HG03457 (cell line): ENCODE data around the gene TNFSF4.

Experiments
- ATAC-seq: cut with Tn5 transposase; IDR thresholded peaks from one replicate; pipeline ENCODE4 v1.9.1; 2021; ENCODE audit warnings: moderate number of reproducible peaks; ENCODE audit not compliant: unreplicated experiment

The TNFSF4 gene

DNA sequence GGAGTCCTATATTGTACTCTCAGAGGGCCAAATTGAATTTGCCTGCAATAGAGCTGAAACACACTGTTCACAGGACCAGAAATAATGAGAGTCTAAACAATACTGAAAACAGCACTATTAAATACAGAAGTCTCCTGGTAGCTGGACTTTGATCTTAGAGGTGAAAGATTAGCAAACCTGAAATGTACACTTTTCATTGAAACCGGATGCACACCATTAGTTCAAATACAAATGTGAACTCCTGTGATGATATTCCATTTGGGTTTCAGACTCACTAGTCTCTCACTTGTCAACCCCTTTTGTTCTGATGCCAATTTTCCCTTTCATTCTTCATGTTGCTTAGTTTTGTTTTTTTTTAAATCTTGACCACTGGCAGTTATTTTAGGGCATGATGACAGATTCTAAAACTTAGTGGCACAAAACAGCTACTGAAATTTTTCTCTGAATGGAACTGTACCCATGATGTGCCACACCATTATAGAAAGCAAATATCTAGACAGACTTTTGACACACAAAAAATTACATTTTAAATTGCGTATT, 5.9 kb upstream of the TNFSF4 start:
- ATAC-seq: peak; percentile 81

DNA sequence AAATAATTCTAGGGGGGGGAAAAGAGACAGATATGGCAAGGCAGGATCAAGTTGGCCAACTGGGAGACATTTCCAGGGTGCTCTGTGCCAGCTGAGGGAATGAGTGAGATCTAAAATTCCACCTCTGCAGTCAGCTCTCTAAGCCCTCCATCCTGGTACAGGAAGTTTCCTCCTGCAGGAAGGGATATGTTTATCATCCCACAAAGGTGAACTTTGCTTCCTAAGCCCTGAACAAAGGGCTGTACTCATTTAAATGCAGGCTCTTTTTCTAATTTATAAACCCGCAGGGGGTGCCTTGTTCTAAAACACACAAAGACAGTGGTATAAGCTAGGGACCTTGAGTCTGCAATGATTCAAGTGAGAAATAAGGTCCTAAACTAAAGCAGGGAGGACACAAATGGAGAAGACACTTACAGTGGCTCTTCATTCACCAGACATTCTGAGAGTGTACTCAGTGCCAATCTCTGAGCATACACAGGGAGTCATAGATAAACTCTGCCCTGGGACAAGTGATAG, 3.6 kb upstream of the TNFSF4 start:
- ATAC-seq: no peak

DNA sequence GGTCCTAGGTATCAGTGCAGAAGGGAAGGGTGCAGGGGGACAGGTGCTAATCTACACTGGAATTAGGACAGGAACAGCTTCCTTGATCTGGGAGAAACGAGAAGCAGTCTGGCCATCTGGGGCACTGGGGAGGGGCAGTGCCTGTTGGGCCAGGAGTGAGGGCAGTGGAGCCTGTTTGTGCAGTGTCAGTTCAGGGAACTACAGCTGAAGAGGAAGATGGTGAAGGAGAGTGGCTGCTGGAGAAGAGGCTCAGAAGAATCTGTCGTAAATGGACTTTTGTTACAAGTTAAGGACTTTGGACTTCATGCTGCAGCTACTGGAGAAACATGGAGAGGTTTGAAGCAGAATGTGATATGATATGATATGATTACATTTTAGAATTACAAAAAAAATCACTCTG, 3.2 kb upstream of the TNFSF4 start:
- no peak for ATAC-seq

DNA sequence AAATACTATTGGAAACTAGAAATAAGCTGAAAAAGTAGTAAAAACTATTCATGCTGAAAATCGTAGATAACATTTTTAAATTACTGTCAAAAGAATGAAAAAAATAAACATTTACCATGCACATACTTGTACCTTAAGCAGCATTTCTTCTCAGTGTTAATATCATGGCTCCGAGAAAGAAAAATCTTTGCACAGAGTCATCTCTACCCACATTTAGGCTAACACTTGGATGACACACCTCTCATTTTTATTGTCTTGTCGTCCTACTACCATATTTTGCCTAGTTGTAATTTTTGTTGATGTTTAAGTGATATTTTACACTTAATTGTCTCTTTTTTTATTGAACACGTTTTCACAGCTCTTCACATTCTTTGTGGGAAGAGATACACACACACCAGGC, 1.7 kb upstream of the TNFSF4 start:
- ATAC-seq: no peak

DNA sequence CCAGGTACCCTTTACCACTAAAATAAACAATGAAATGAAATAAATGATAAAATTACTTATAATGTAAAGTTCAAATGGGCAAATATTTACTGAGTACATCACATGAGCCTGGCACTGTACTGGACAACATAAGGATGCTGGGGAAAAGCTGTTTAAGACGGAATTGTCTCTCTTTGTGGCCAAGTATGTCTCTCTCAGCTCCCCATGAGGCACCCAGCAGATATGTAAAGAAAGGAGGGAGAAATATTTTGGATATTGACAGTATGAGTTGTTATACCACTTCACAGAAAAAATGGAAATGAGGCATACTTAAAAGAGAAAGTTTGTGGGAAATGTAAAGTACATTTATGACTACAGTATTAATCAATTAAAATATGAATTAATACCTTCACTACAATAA, 1.0 kb upstream of the TNFSF4 start:
- ATAC-seq: no peak

DNA sequence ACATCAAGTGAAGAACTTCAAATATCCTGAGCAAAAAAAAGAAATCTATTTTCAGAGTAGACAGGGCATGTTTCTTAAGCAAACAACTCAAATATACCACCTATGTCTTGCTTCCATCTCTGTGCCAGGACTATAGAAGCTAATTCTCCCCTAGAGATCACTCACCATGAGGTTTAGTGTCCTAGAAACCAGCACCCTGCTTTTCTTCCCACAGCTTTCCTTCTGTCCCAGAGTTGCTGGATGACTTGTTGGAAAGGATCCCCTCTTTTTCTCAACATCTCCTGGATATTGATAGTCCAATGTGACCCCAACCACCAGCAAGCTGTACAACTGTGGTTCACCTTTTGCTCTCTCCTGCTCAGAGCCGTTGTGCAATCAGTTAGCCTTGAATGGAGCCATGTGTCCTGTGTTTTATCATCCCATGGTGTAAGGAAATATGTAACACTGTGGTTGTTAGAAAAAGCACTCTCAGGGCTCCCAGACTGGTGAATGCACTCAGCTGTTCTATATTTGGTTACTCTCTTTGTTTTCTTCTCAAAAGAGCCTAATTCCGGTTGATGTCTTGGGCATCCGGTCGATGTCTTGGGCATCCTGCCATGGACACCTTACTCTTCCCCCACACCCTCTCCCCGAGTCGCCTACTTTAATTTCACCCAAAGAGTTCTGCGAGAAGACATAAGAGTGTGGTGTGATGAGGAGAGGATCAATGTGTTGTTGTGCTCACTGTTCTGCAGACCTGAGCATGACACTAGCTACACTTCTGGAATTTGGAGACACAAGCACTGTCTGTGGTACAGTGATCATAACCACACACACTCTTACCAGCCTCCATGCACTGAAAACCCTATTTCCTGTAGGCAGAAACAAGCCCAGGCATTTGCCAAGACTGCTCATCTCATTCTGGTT, 1.7 kb downstream of the TNFSF4 start:
- no peak for ATAC-seq

DNA sequence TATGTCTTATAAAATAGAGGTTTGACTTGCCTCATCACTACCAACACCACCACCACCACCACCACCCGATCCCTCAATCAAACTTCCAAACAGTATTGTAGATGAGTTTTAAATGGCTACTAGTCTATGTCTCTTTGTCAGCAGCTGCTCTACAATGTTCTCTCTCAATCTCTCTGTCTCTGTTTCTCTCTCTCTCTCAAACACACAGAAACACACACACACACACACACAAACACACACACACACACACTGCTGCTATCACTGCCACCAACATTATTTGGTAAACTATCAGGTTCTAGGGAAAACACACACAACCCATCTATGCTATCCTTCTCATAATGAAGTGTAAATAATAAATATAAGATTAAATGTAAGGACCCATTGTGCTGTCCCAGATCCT, 2.4 kb downstream of the TNFSF4 start:
- no peak for ATAC-seq

DNA sequence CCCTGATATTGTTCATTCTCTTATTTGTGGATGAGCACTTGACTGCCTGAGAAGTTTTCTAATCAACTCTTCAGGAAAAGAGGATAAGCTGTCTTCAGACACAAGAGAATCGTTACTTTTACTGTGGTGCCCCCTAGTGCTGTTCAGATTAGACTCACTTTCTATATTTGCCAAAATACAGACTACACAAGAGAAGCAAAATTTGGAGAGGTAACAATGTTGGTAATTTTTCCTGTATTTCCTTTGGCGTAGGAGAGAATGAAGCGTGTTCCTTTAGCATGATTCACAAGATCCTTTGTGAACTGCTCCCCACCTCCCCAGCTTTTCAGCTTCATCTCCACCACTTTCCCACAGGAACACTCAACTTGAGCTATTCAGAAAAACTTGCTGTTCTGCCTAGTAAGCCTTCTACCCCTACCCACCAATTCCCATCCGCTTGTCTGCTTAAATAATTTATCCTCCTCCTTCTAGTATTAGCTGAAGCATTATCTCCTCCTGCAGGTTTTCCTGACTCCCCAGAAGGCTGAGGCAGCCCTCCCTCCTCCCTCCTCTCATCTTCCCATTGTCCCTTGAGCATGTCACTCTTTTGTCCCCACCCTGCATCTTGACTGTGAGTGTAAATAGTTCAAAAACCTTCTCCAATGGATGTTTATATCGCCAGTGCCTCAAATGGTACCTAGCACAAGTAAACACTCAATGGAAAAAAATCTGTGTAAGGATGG, 4.5 kb downstream of the TNFSF4 start:
- no peak for ATAC-seq

DNA sequence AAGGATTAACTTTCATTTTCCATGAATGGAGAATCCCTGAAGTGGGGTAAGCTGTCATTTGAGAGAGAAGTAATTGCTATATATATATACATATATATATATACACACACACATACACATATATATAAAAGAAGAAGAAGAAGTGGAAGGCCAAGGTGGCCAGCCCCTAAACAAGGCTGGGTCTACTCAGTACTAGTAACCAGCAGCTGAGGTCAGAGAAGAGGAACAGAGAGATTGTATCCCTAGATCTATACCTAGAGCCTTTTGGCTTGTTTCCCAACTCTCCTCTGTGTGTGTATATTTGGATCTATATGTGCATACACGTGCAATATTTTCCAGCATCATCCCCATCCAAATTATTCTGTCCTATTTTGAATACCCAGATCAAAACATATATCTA, 5.2 kb downstream of the TNFSF4 start:
- ATAC-seq: no peak

DNA sequence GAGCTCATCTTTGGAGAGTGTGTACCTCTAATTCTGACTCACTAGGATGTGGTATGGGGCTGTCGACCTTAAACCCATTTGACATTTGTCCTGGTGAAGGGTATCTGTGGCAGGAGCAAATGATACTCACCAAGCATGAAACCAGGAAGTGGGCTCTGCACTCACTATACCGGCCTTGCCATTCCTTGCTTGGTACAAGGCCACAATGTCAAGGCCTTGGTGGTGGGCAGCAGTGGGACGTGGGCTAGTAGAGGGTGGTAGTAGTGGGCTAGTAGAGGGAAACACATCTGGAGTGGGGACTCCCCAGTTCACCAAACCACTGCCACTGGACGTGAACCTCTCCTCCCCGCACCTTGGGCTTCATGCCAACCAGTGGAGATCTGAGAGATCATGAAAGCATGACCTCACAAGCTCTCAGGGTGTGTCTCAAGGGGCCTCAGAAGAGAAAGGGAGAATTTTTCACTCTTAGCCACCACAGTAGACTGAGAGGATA, 11.5 kb downstream of the TNFSF4 start:
- ATAC-seq: peak; percentile 77

DNA sequence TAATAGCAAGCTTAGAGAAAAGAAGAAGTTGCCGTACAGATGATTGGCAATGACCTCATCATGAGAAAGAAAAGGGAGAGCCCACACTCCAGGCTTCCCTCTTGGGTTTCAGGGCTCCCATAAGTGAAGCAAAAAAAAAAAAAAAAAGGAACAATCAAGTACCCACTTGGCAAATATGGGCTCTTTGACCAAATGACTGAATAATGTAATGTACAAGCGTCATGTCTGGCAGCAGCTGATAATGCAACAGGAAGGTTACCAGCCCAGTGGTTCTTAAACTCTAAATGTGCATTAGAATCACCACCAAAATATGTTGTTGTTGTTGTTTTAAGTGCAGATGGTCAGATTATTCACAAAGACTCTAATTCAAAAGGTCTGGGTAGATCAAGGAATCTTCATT, 13.5 kb downstream of the TNFSF4 start:
- no peak for ATAC-seq

DNA sequence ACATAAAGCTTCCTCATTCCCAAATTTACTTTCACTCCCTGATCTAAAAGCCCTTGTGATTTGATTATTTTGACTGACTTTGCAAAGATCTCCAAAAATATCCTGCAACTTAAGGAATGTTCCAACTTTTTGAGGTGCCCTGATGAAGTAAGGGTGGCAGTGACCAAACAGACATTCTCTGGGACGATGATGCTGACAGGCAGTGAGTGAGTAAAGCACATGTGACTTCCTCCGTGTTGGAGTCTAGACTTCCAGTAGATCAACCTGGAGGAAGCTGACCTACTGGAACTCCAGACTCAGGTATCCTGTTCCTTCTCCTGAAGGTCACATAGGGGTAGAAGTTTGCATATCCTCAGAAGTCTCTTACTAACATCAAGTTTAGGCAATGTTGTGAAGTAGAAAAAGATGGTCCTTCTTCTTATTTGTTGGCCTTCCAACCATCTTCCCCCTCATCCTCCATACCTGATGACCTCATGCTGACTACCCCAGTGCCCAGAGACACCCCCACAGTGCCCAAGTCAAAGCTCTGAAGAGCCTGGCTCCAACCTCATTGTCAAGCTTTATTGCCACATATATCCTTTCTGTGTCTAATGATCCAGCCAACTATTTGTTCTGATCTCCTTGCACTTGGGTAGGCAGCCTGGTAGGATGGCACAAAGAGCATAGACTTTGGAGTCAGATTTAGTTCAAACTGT, 16.0 kb downstream of the TNFSF4 start:
- ATAC-seq: no peak

DNA sequence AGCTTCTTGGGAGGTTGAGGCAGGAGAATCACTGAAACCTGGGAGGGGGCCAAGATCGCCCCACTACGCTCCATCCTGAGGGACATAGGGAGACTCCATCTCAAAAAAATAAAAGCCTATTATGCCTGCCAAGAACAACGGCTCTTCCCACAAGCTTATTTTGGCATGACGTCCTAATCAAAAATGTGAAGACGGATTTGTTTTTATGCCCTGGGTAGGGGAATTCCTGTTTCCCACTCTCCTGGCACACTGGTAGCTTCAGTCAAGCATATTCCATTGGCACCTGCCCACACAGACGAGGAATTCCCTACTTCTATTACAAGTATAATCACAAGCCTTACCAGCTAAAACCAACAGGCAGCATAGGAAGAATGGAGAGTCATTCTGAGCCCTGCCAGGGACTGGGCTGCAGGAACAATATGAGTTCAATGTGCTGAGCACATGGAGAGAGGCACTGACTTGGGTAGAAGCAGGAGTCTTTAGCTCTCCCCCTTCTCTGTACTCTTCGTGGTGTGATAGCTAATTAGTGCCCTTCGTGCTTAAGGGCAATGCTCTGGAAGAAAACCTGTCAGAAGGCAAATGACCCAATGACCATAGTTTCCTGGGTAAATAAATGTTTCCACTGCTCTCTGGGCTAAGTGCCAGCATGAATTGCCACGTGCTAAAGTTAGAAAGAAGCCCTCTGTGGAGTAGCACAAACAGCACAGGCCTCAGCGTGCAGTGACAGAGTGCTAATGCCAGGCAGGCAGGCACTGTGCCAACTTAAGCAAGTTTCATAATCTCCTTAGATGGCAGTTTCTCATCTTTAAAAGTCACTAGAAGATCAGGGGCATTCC, 16.8 kb downstream of the TNFSF4 start:
- ATAC-seq: no peak

DNA sequence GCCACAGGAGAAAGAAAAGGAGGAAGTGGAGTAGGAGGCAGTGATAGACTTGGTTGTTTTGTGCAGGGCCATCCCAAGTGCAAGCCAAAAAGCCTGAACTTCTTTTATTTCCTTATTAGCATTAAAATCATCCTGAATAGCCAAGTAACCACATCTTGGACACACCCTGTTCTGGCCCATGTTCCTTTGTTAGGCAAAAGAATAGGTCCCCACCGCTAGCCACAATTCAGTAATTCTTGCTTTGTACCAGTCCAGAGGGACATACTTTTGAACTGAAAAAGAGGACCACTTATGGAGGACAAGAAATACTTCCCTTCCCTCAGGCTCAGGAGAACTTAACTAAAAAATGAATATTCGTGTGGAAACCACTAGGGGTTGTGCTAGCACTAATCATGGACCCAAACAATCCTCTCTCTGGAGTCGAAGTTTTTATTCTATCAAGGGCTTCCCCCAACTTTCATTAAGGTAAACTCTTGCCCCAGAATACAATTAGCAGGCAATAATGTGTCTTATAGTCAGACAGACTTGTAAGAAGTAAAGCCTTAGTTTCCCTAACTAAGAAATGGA, 19.4 kb downstream of the TNFSF4 start:
- ATAC-seq: no peak

DNA sequence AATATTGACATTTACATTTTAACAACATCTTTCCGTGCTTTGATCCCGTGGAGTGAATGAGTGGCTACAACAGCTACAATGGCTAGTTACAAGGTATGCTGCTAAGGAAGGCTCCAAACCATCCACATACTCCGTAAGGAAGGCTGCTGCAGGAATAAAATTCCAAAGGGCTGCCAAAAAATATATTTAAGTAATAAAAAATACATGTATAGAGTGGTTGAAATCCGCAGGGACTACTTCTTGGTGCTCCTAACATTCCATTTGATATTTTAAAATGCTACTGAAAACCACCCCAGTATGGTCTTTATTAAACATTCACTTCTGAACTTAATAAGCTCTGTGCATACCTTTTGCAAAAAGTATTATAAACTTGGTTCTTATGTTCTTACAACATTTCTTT, 25.3 kb downstream of the TNFSF4 start:
- no peak for ATAC-seq

DNA sequence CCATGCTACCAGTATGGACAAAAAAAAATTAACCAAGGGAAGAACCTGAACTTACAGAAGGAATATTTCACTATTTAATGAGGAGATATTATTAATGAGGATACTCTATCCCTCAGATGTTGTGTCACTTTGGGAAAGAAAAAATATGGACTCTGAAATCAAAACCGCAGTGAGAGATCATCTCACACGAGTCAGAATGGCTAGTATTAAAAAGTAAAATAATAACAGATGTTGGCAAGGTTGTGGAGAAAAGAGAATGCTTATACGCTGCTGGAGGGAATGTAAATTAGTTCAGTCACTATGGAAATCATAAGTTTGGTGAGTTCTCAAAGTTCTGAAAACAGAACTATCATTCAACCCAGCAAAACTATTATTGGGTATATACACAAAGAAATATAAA, 30.9 kb downstream of the TNFSF4 start:
- no peak for ATAC-seq

DNA sequence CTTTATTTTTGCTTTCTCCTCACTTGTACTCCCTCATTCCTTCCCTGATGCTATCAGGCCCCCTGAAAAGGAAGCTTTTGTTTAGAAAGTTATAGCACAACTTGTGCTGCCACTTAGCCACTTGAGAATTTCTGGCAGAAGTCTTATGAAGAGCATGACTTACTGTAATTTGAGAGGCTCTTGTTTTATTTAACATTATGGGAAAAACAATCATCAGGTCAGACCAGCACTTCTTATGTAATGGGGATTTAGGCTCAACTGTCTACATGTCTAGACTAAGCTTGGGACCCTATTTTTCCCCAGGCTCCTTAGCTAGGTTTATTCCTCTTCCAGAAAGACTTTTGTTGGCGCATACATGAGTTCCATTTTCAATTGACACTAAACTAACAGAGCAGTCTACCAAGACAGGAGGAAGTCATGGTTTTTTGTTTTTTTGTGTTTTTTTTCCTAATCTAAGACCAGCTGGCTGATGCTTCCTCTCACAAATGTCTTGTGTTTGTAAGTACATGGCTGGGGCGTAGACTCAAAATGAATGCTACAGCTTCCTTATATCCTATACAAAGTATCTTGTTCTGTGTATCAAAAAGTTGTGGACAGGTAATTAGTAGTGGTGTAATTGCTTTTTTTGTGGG, 31.5 kb downstream of the TNFSF4 start:
- ATAC-seq: no peak

DNA sequence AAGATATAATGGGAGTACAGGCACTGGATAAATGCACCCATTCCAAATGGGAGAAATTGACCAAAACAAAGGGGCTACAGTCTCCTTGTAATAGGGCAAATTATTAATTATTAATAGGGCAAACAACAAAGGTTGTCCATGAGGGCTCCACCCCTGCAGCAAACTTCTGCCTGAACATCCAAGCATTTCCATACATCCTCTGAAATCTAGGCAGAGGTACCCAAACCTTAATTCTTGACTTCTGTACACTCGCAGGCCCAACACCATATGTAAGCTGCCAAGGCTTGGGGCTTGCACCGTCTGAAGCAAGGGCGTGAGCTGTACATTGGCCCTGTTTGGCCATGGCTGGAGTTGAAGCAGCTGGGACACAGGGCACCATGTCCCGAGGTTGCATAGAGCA, 33.7 kb downstream of the TNFSF4 start:
- ATAC-seq: no peak

DNA sequence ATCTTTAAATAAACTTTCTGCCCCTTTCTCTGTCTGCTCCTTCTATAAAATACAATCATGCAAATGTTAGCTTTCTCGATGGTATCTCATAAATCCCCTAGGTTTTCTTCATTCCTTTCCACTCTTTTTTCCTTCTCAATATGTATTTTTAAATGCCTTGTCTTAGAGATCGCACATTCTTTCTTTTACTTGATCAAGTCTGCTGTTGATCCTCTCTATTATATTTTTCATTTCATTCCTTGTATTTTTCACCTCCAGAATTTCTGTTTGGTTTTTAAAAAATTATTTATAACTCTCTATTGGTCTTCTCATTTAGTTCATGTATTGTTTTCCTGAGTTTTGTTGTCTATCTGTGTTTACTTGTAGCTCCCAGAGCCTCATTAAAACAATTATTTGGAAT, 36.0 kb downstream of the TNFSF4 start:
- ATAC-seq: no peak
